A549 (cell line): ENCODE measurements around the gene DBNDD2. TPM values are rescaled to one million over a fixed set of nuclear protein-coding genes. Genes with fewer than 3 reads are reported as not detected.

Experiments
- ATAC-seq, 2 experiments: fragments of 200-7000 bp in 1 of 2; fragments of >200 bp in 1 of 2; cut with Nextera tagmentation in 1 of 2; cut with Tn5 transposase in 1 of 2; 3 replicates each; pipeline versions ENCODE4 v1.8.0 to v1.9.1; 2018 to 2020; ENCODE audit warnings: mild to moderate bottlenecking in 1 of 2, moderate library complexity in 1 of 2
- CTCF ChIA-PET: fragments of 300-600 bp; sonication (Branson Sonifier 250); formaldehyde crosslinking; extraction: SDS; loops from one replicate; lab custom pipeline; 2021; ENCODE audit warnings: antibody characterized with exemption, inconsistent platforms; lab: Yijun Ruan, JAX
- POLR2A ChIA-PET: fragments of 350-600 bp; formaldehyde crosslinking; extraction: SDS; loops from one replicate; lab custom pipeline; 2021; ENCODE audit warnings: antibody characterized with exemption, inconsistent platforms; lab: Yijun Ruan, JAX
- DNase-seq, 2 experiments: peaks; one replicate each; pipeline versions ENCODE4 v3.0.0 to v3.0.0-alpha.2; 2011 to 2016; ENCODE audit warnings: low read depth in 1 of 2, low spot score in 1 of 2
- FAIRE-seq: peaks from 2 replicates; lab custom pipeline; 2011; peaks lifted over from hg19 to GRCh38; lab: Jason Lieb, UNC
- H3K27ac ChIP-seq, 2 experiments: fragments of >200 bp; sonication (Bioruptor Twin); formaldehyde crosslinking; 3 replicates each; pipeline ENCODE4 v1.5.1; 2016 to 2017
- H3K4me1 ChIP-seq: fragments of >200 bp; sonication (Bioruptor Twin); formaldehyde crosslinking; 3 replicates; pipeline ENCODE4 v1.6.1; 2016
- H3K4me2 ChIP-seq: fragments of >200 bp; sonication (Bioruptor Twin); formaldehyde crosslinking; 3 replicates; pipeline ENCODE4 v1.6.1; 2016
- H3K4me3 ChIP-seq: fragments of >200 bp; sonication (Bioruptor Twin); formaldehyde crosslinking; 3 replicates; pipeline ENCODE4 v1.5.1; 2016
- H3K9me3 ChIP-seq: fragments of >200 bp; sonication (Bioruptor Twin); formaldehyde crosslinking; 3 replicates; pipeline ENCODE4 v1.6.1; 2016
- ATOH8 ChIP-seq: fragments of 250-450 bp; sonication (Bioruptor Pico); IDR thresholded peaks from 2 replicates; pipeline ENCODE4 v1.5.0; 2020; ENCODE audit warnings: low read depth, mild to moderate bottlenecking, moderate library complexity
- BCL3 ChIP-seq: fragments of >200 bp; sonication (Bioruptor Twin); formaldehyde crosslinking; IDR thresholded peaks from 3 replicates; pipeline ENCODE4 v1.6.1; 2016
- CBX2 ChIP-seq: fragments of 200-600 bp; sonication (generic); IDR thresholded peaks from 2 replicates; pipeline ENCODE4 v1.6.1; 2016; ENCODE audit warnings: low read depth, mild to moderate bottlenecking, borderline replicate concordance
- CBX8 ChIP-seq: fragments of 200-600 bp; sonication (generic); IDR thresholded peaks from 2 replicates; pipeline ENCODE4 v1.6.1; 2016
- CTCF ChIP-seq: fragments of >200 bp; sonication (Bioruptor Twin); formaldehyde crosslinking; IDR thresholded peaks from 3 replicates; pipeline ENCODE4 v1.5.1; 2016
- FOSL2 ChIP-seq, 2 experiments: fragments of 450-650 bp in 1 of 2; fragments of >200 bp in 1 of 2; sonication (Bioruptor Twin) in 1 of 2; formaldehyde crosslinking; IDR thresholded peaks; 2 replicates each; pipeline versions ENCODE4 v1.5.0 to v1.6.1; 2016 to 2020; ENCODE audit warnings: mild to moderate bottlenecking in 1 of 2, moderate library complexity in 1 of 2
- JUN ChIP-seq, 2 experiments: fragments of >200 bp; sonication (Bioruptor Twin); formaldehyde crosslinking; IDR thresholded peaks; 2 replicates in 1 of 2; 3 replicates in 1 of 2; pipeline ENCODE4 v1.6.1; 2016 to 2017
- KDM1A ChIP-seq: fragments of 200-600 bp; sonication (generic); IDR thresholded peaks from 2 replicates; pipeline ENCODE4 v1.6.1; 2016; ENCODE audit warnings: low read depth, mild to moderate bottlenecking
- KDM5A ChIP-seq: fragments of 200-600 bp; sonication (generic); IDR thresholded peaks from 2 replicates; pipeline ENCODE4 v1.6.1; 2016; ENCODE audit warnings: antibody characterized with exemption, mild to moderate bottlenecking
- MYC ChIP-seq: IDR thresholded peaks from 2 replicates; pipeline ENCODE4 v1.6.1; 2012; ENCODE audit warnings: mild to moderate bottlenecking, inconsistent platforms, low read length, improper control_type of control experiment, borderline replicate concordance
- NPAS2 ChIP-seq: fragments of 250-450 bp; sonication (Bioruptor Pico); IDR thresholded peaks from 2 replicates; pipeline ENCODE4 v1.8.0; 2022; ENCODE audit warnings: mild to moderate bottlenecking, moderate library complexity, borderline replicate concordance
- NR3C1 ChIP-seq: fragments of >200 bp; sonication (Bioruptor Twin); formaldehyde crosslinking; IDR thresholded peaks from 3 replicates; pipeline ENCODE4 v1.6.1; 2017
- RARB ChIP-seq: fragments of 250-450 bp; sonication (Bioruptor Pico); IDR thresholded peaks from 2 replicates; pipeline ENCODE4 v1.8.0; 2021; ENCODE audit warnings: mild to moderate bottlenecking, moderate library complexity
- SMC3 ChIP-seq: fragments of >200 bp; sonication (Bioruptor Twin); formaldehyde crosslinking; IDR thresholded peaks from 3 replicates; pipeline ENCODE4 v1.6.1; 2018; ENCODE audit warnings: inconsistent platforms
- SREBF2 ChIP-seq: fragments of 450-650 bp; IDR thresholded peaks from 2 replicates; pipeline ENCODE4 v1.6.1; 2014; ENCODE audit warnings: mild to moderate bottlenecking, moderate library complexity
- TFCP2L1 ChIP-seq: fragments of 250-450 bp; sonication (Bioruptor Pico); IDR thresholded peaks from 2 replicates; pipeline ENCODE4 v1.5.0; 2021; ENCODE audit warnings: mild to moderate bottlenecking
- TP53 ChIP-seq: fragments of 250-450 bp; sonication (Bioruptor Pico); IDR thresholded peaks from 2 replicates; pipeline ENCODE4 v1.5.0; 2021; ENCODE audit warnings: mild to moderate bottlenecking, moderate library complexity
- ZFP36 ChIP-seq: fragments of 450-650 bp; IDR thresholded peaks from 2 replicates; pipeline ENCODE4 v1.6.1; 2014; ENCODE audit warnings: borderline replicate concordance; ENCODE audit not compliant: partially characterized antibody
- ZNF302 ChIP-seq: fragments of 250-450 bp; sonication (Bioruptor Pico); IDR thresholded peaks from 2 replicates; pipeline ENCODE4 v1.9.0; 2021; ENCODE audit warnings: inconsistent platforms, mild to moderate bottlenecking, moderate library complexity
- WGBS: methylation state at CpG from one replicate; pipeline ENCODE4 v1.1.6; 2017; ENCODE audit errors: missing lambda C conversion rate; 5-methylcytosine and 5-hydroxymethylcytosine counted together
- polyA plus RNA-seq, 4 experiments: library from polyadenylated mRNA; depleted of rRNA in 3 of 4; stranded (reverse); fragments of >200 nt; fragmentation: RNase III in 1 of 4; extraction: RNeasy Plus Mini Kit Qiagen cat#74134 plus additional on column Dnase treatment in 1 of 4; gene quantifications; 2 replicates in 3 of 4; 3 replicates in 1 of 4; pipeline ENCODE4 v1.2.3, GENCODE V29; 2011 to 2017
- TF ChIP-seq, protein P1 (sequence below): IDR thresholded peaks from 2 replicates; pipeline ENCODE4 v1.6.1; 2012
- TF ChIP-seq, protein P2 (sequence below): fragments of 200-600 bp; sonication (generic); IDR thresholded peaks from 2 replicates; pipeline ENCODE4 v1.6.1; 2016; ENCODE audit warnings: antibody characterized with exemption, mild to moderate bottlenecking, moderate library complexity
- TF ChIP-seq, protein P3 (sequence below): IDR thresholded peaks from 2 replicates; pipeline ENCODE4 v1.6.1; 2012
- TF ChIP-seq, protein P4 (sequence below): fragments of >200 bp; sonication (Bioruptor Twin); formaldehyde crosslinking; IDR thresholded peaks from 2 replicates; pipeline ENCODE4 v1.6.1; 2016

DBNDD2 gene
- polyA plus RNA-seq, 2 of the 4 experiments (the other 2 are of a cell fraction), result 6.5 to 20.9 TPM

- TF ChIP-seq KDM1A (no peak), CTCF (no peak), SMC3 (no peak), ATOH8 (CRISPR knock-in tag) (no peak), CBX2 (no peak), ZFP36 (no peak), MYC (no peak), RARB (CRISPR knock-in tag) (no peak), CBX8 (no peak), KDM5A (peak; percentile 95), NR3C1 (no peak), ZNF302 (CRISPR knock-in tag) (no peak), BCL3 (peak; percentile 81), JUN (IDR thresholded peaks at IDR 0.05) (peak; percentile 66 to 89; a peak in 4 of 5 replicates)
- TF ChIP-seq, protein P1, sequence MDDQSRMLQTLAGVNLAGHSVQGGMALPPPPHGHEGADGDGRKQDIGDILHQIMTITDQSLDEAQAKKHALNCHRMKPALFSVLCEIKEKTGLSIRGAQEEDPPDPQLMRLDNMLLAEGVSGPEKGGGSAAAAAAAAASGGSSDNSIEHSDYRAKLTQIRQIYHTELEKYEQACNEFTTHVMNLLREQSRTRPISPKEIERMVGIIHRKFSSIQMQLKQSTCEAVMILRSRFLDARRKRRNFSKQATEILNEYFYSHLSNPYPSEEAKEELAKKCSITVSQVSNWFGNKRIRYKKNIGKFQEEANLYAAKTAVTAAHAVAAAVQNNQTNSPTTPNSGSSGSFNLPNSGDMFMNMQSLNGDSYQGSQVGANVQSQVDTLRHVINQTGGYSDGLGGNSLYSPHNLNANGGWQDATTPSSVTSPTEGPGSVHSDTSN, result no peak
These were observed 7.9 kb downstream of the DBNDD2 start, which contains the start of gene PIGT (continued) for GRCh38 chr20:45415822-45416637.

DNA sequence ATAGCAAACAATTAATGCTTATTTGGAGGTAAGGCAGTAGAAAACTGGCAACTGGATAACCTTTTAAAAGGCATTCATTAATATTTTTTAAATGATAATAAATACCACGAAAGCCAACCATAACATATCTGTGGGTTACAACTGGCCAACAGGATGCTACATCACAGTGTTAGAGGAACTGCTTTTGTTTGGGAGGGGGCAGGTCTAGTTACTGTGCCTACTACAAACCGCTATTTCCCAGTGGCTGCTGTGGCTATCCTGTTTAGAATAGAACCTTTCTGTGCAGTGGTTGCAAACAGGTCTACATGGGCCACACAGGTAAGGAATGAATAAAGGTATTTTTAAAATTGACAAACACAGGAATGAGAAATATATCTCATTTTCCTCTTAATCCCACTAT lies 8.8 kb downstream of the DBNDD2 start:
- Histone ChIP-seq H3K9me3 (no peaks in the 10 kb centered on the region), H3K4me2 (peak overlapping the region; percentile 82), H3K4me1 (peaks cover 39% of the 10 kb centered on the region), H3K27ac (peak overlapping the region; percentile 91; a peak in 5 of 6 replicates), H3K4me3 (peak overlapping the region; percentile 92)
- ATAC-seq (no peak), FAIRE-seq (no peak), DNase-seq (no peak)
- WGBS, result 84% methylated on average over 2 of the region's 2 CpGs
- TF ChIP-seq FOSL2 (IDR thresholded peaks at IDR 0.05), result no peak
- TF ChIP-seq FOSL2 (CRISPR knock-in tag; IDR thresholded peaks at IDR 0.05), result no peak
- TF ChIP-seq, protein P2, sequence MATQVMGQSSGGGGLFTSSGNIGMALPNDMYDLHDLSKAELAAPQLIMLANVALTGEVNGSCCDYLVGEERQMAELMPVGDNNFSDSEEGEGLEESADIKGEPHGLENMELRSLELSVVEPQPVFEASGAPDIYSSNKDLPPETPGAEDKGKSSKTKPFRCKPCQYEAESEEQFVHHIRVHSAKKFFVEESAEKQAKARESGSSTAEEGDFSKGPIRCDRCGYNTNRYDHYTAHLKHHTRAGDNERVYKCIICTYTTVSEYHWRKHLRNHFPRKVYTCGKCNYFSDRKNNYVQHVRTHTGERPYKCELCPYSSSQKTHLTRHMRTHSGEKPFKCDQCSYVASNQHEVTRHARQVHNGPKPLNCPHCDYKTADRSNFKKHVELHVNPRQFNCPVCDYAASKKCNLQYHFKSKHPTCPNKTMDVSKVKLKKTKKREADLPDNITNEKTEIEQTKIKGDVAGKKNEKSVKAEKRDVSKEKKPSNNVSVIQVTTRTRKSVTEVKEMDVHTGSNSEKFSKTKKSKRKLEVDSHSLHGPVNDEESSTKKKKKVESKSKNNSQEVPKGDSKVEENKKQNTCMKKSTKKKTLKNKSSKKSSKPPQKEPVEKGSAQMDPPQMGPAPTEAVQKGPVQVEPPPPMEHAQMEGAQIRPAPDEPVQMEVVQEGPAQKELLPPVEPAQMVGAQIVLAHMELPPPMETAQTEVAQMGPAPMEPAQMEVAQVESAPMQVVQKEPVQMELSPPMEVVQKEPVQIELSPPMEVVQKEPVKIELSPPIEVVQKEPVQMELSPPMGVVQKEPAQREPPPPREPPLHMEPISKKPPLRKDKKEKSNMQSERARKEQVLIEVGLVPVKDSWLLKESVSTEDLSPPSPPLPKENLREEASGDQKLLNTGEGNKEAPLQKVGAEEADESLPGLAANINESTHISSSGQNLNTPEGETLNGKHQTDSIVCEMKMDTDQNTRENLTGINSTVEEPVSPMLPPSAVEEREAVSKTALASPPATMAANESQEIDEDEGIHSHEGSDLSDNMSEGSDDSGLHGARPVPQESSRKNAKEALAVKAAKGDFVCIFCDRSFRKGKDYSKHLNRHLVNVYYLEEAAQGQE, result no peak
- TF ChIP-seq, protein P1, result no peak
- TF ChIP-seq NPAS2 (CRISPR knock-in tag), result no peak
- TF ChIP-seq TFCP2L1 (CRISPR knock-in tag), result no peak
- TF ChIP-seq, protein P3, sequence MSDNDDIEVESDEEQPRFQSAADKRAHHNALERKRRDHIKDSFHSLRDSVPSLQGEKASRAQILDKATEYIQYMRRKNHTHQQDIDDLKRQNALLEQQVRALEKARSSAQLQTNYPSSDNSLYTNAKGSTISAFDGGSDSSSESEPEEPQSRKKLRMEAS, result no peak
- TF ChIP-seq CBX2, result no peak
- TF ChIP-seq, protein P4, sequence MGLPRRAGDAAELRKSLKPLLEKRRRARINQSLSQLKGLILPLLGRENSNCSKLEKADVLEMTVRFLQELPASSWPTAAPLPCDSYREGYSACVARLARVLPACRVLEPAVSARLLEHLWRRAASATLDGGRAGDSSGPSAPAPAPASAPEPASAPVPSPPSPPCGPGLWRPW, result no peak
- TF ChIP-seq TP53 (CRISPR knock-in tag), result no peak
- no peak for TF ChIP-seq SREBF2
- ChIA-PET CTCF (interaction anchor here (1.3 to 7.9 kb wide), 4 partner anchors 19 to 97 kb away, joined by 3 to 70 read pairs (median 14); no protein-coding TSS in a partner anchor), POLR2A (interaction anchor here (1.2 to 2.3 kb wide), 4 partner anchors 10 to 54 kb away, joined by 3 to 15 read pairs (median 7); partner anchors contain the start of gene SYS1)
